Smooth muscle cell (in vitro differentiated cells): ENCODE data around the gene SIRPB1. TPM values are rescaled to one million over a fixed set of nuclear protein-coding genes. Genes with fewer than 3 reads are reported as not detected.

Experiments
- DNase-seq: peaks from one replicate; lab custom pipeline; 2025; ENCODE audit not compliant: unreplicated experiment; lab: John Stamatoyannopoulos, UW
- H2AFZ ChIP-seq: fragments of 200-600 bp; sonication (generic); 2 replicates; pipeline ENCODE4 v1.6.0; 2016; ENCODE audit warnings: antibody characterized with exemption, low read depth, mild to moderate bottlenecking
- H3F3A ChIP-seq: fragments of 200-600 bp; sonication (generic); 2 replicates; pipeline ENCODE4 v1.6.0; 2017; ENCODE audit warnings: antibody characterized with exemption, low read depth
- H3K27ac ChIP-seq: fragments of 200-600 bp; sonication (generic); 2 replicates; pipeline ENCODE4 v1.5.1; 2016; ENCODE audit warnings: low read depth, mild to moderate bottlenecking
- H3K27me3 ChIP-seq: fragments of 200-600 bp; sonication (generic); 2 replicates; pipeline ENCODE4 v1.6.1; 2016; ENCODE audit warnings: low read depth, mild to moderate bottlenecking
- H3K36me3 ChIP-seq: fragments of 200-600 bp; sonication (generic); 2 replicates; pipeline ENCODE4 v1.5.1; 2016; ENCODE audit warnings: low read depth
- H3K4me1 ChIP-seq: fragments of 200-600 bp; sonication (generic); 2 replicates; pipeline ENCODE4 v1.5.1; 2016; ENCODE audit warnings: low read depth
- H3K4me2 ChIP-seq: fragments of 200-600 bp; sonication (generic); 2 replicates; pipeline ENCODE4 v1.6.0; 2016; ENCODE audit warnings: mild to moderate bottlenecking
- H3K4me3 ChIP-seq: fragments of 200-600 bp; sonication (generic); 2 replicates; pipeline ENCODE4 v1.5.1; 2016; ENCODE audit warnings: mild to moderate bottlenecking
- H3K79me2 ChIP-seq: fragments of 200-600 bp; sonication (generic); 2 replicates; pipeline ENCODE4 v1.6.0; 2016; ENCODE audit warnings: low read depth, mild to moderate bottlenecking
- H3K9ac ChIP-seq: fragments of 200-600 bp; sonication (generic); 2 replicates; pipeline ENCODE4 v1.6.0; 2016; ENCODE audit warnings: low read depth
- H3K9me3 ChIP-seq: fragments of 200-600 bp; sonication (generic); replicated peaks from 2 replicates; pipeline ENCODE4 v1.5.1; 2016; ENCODE audit warnings: low read depth
- H4K20me1 ChIP-seq: fragments of 200-600 bp; sonication (generic); 2 replicates; pipeline ENCODE4 v1.6.0; 2016; ENCODE audit warnings: low read depth
- CTCF ChIP-seq: fragments of 200-600 bp; sonication (generic); IDR thresholded peaks from 2 replicates; pipeline ENCODE4 v1.5.1; 2017; ENCODE audit warnings: borderline replicate concordance, mild to moderate bottlenecking, antibody characterized with exemption; ENCODE audit not compliant: insufficient read depth, poor library complexity, severe bottlenecking
- WGBS: methylation state at CpG from one replicate; pipeline ENCODE4 v1.1.7; 2016; ENCODE audit warnings: low lambda C conversion rate; 5-methylcytosine and 5-hydroxymethylcytosine counted together
- polyA plus RNA-seq: library from polyadenylated mRNA; unstranded; fragments of >200 nt; fragmentation: Nextera tagmentation; extraction: Ambion mirVana; gene quantifications from 2 replicates; pipeline ENCODE4 v1.2.1, GENCODE V29; 2016
- total RNA-seq: library from RNA; depleted of rRNA; stranded (reverse); fragments of >200 nt; gene quantifications from 2 replicates; pipeline ENCODE4 v1.2.3, GENCODE V29; 2014

Gene SIRPB1
- total and polyA plus RNA-seq, 2 experiments from 2014 or later = 0.49 to 0.61 TPM

DNA sequence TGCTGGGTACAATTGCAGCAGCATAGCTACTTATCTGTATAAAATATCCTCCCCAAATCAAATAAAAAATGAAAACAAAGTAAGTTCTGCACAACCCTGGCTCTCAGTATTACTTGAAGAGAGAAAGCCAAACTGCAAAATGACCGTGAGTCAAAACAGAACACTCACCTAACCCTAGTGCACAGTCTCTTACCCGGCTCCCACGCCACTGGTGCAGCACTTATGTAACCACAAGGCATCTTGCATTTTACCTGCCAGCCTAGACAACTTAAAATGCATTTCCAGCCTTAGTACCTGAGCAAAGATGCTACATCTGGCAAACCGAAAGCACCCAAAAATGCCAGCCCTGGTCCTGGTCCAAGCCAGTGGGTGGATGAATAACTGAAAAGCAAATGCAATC lies 12.4 kb upstream of the SIRPB1 start:
- no peak for DNase-seq
- no peak for TF ChIP-seq CTCF
- Histone ChIP-seq H4K20me1 (no peaks in the 10 kb centered on the region), H3K9me3 (no peaks in the 10 kb centered on the region), H3K4me1 (no peaks in the 10 kb centered on the region), H3K4me2 (no peak overlapping the region), H3K36me3 (no peaks in the 10 kb centered on the region), H3K4me3 (no peak overlapping the region), H3F3A (no peaks in the 10 kb centered on the region), H3K79me2 (no peaks in the 10 kb centered on the region), H3K9ac (no peak overlapping the region), H3K27ac (no peak overlapping the region), H2AFZ (no peak overlapping the region), H3K27me3 (no peaks in the 10 kb centered on the region)
- WGBS = 90% methylated on average over 4 of the region's 4 CpGs

GRCh38 chr20:1631309-1632151 lies 11.7 kb upstream of the SIRPB1 start:
- no peak for TF ChIP-seq CTCF
- Histone ChIP-seq H3K4me1 (no peaks in the 10 kb centered on the region), H4K20me1 (no peaks in the 10 kb centered on the region), H3K27me3 (no peaks in the 10 kb centered on the region), H3K4me2 (no peak overlapping the region), H3K79me2 (no peaks in the 10 kb centered on the region), H3K9me3 (no peaks in the 10 kb centered on the region), H3K4me3 (no peak overlapping the region), H3K27ac (no peak overlapping the region), H3K36me3 (no peaks in the 10 kb centered on the region), H3K9ac (no peak overlapping the region), H2AFZ (no peak overlapping the region), H3F3A (no peaks in the 10 kb centered on the region)
- no peak for DNase-seq
- 71% methylated on average over 9 of the region's 9 CpGs for WGBS

GRCh38 chr20:1630186-1630585 lies 10.4 kb upstream of the SIRPB1 start:
- no peak overlapping the region for H3K4me2 ChIP-seq
- DNase-seq = no peak
- H3K9me3 ChIP-seq = no peaks in the 10 kb centered on the region
- H3K36me3 ChIP-seq = no peaks in the 10 kb centered on the region
- no peak overlapping the region for H3K27ac ChIP-seq
- TF ChIP-seq CTCF = no peak
- H3K4me1 ChIP-seq = no peaks in the 10 kb centered on the region
- no peaks in the 10 kb centered on the region for H3K27me3 ChIP-seq
- no peaks in the 10 kb centered on the region for H3K79me2 ChIP-seq
- WGBS = 82% methylated on average over 5 of the region's 5 CpGs
- H2AFZ ChIP-seq = no peak overlapping the region
- no peaks in the 10 kb centered on the region for H3F3A ChIP-seq
- H3K4me3 ChIP-seq = no peak overlapping the region
- H3K9ac ChIP-seq = no peak overlapping the region
- H4K20me1 ChIP-seq = no peaks in the 10 kb centered on the region

DNA sequence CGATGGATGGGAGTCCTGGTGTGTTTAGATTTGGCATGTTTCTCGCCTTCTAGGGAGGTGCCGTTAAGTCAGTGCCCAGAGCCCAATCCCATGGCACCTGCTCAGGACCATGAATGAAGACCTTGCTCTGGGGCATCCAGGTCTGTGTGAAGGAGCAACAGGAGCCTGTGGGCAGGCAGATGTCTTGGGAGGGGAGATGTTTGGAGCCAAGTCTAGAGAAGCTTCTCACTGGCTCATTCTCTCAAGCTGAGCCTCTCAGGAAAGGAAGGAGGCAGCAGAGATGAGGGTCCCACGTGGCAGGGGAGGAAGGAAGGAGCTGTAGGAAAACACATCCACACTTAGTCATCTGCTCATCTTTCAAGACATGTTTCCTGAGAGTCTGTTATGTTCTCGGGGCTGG lies 9.5 kb upstream of the SIRPB1 start:
- no peak overlapping the region for H2AFZ ChIP-seq
- no peaks in the 10 kb centered on the region for H3K27me3 ChIP-seq
- no peaks in the 10 kb centered on the region for H3K79me2 ChIP-seq
- DNase-seq = no peak
- no peaks in the 10 kb centered on the region for H3K4me1 ChIP-seq
- H4K20me1 ChIP-seq = no peaks in the 10 kb centered on the region
- H3K4me3 ChIP-seq = no peak overlapping the region
- H3K9ac ChIP-seq = no peak overlapping the region
- 86% methylated on average over 5 of the region's 5 CpGs for WGBS
- H3K27ac ChIP-seq = no peak overlapping the region
- no peaks in the 10 kb centered on the region for H3K9me3 ChIP-seq
- no peaks in the 10 kb centered on the region for H3K36me3 ChIP-seq
- TF ChIP-seq CTCF = no peak
- no peak overlapping the region for H3K4me2 ChIP-seq
- no peaks in the 10 kb centered on the region for H3F3A ChIP-seq
